ENCODE measurements around the gene PGM1.

PGM1 gene

DNA sequence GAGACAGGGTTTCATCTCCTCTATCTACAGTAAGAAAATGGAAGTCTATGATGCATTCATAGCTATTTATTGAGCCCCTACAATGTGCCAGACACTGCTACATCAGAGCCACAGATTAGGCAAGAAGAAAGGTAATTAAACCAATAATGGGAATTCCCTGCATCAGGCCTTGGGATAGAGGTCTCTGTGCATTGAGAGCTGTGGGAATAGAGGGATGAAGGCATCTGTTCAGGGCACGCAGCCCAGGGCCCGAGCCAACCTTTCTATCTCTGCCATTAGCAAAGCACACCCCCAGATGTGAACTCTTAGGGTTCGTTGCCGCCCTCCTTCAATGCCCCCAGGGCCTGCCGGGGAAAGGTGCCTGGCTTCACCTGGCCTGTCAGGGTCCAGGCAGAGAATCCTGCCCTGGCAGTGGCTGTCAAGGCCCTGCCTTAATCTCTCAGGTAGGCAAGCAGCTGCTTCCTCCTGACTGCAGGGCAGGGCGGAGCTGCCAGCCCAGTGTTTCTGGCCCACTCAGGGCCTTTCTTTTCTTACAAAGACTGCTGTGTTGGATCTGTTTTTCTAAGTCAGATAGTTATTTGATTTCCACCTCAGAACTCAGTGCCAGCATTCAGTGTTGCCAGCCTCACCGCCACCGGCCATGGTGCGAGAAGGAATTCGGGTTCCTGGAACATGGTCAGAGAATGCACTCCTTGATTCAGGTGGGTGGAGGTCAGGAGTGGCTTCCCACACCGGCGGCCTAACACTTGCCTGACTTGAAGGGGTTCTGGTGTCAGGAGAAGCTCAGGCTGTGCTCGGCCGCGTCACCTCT lies 76.1 kb downstream of the PGM1 start:
- DNase-seq = no peak

DNA sequence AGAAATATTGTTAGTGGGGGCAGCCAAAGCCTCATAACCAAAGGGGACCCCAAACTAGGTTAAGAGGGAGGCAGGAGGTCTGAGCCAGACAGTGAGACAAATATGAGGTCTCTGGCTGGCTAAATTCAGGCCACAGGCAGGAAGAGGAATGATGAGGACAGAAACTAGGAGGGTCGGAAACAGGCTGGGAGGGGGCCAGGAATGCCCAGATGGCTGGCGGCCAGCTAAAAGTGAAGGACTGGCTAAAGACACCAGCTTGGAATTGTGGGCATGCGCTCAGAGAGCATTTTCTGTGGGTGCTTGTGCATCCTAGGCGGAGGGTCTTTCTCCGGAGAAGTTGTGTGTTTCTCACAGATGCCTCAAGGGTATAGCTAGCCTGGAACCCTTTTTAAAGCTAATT lies 77.0 kb downstream of the PGM1 start:
- DNase-seq = no peak

DNA sequence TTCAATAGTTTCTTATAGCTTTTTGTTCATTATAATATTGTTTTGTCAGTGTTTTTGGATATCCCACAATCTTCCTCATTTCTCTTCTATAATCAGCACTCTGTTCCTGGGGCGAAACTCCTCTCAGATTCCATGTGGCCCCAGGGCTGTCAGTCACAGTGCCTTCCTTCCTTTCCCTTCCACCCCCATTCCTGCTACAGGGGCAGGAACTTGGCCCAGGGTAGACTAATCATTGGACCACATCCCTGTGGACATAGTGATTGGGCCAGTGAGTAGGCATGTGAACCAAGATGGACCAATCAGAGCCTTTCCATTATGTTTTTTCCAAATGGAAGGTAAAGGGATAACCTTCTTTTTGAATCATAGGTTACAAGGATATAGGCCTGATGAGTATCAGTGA lies 78.3 kb downstream of the PGM1 start:
- DNase-seq = no peak

DNA sequence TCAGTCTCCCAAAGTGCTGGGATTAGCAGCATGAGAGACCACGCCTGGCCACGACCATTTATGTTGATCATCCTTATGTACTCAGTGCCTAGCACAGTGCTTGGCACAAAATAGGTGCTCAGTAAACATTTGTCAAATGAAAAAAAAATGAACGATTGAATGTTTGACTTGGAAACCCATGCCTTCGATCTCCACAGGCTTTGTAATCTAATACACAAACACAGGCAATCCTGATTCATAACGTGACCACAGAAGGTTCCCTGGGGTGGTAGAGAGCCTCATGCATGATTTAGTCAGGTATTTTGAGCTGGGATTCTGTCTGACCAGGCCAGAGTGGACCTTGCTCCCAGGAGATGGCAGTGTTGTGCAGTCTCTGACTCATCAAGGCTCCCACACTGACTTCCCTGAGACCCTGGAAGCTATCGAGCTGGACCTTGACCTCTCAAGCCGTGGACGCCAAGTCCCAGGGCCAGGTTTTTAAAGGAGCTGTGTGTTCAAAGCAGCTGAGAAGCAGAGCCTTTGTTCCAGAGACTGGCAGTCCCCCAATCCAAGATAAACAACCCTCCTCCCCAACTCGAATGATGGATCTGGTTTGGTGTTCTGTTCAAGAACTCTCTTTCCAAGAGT lies 81.1 kb downstream of the PGM1 start:
- DNase-seq = no peak

DNA sequence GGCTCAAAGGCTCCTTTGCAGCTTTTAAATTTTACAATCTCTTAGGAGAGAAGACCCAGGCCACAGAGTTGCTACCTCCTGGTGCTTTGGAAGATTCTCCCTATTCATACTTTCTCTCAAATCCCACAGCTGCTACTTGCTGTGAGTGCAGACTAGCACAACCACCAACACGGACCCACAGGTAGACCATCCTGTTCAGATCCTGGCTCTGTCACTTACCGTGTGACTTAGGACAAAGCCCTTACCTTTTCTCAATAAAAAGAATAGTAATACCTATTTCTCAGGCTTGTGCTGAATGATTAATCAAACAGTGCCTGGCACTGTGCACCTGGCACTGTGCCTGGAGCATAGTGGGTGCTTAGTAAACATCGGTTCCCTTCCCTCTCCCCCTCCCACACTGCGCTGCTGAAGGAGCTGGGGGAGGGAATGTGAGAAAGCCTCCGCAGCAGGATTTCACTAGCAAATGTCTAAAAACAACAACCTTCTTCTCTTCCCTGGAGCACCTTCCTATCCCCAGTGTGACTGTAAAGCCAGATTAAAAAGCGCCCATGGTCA lies 81.7 kb downstream of the PGM1 start:
- DNase-seq = no peak

DNA sequence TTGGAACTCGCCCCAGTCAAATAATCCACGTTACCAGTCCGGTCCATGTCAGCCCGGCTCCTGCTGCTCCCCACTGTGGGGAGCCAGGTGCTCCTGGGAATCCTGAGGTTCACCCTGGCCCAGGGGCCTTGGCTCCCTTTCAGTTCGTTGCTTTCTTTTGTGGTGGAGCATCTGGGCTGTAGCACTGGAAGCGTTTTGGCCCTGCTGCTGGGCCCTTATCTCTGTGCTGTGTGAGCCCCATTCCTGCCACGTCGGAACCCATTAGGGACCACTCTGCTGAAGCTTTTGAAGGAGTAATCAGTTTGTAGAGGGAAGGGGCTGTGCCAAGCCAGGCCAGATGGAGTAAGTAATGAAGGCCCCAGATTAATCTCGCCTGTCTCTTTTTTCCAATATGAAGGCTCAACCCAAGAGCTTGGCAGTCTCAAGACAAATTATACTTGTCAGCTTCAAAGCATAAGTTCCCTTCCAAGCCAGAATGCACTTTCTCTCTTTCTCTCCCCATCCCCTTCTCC lies 82.3 kb downstream of the PGM1 start:
- peak; percentile 47 for DNase-seq

DNA sequence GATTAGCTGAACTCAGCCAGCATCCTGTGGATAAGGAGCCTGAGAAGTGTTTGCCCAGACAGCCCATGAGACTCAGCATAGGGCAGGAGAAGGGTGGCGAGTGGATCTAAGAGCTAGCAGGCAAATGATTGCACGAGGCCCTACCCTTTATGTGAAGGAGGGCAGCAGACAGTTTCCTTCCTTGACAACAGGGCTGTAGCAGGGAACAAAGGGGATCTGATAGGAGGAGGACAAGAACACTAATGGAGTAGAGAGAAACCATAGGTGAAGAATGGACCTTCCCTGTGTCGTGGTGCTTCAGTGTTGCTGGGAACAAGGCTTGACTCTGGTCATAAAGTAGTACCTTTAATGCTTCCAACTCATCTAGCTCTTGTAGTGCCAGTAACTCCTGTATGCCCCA lies 84.3 kb downstream of the PGM1 start:
- DNase-seq = no peak

DNA sequence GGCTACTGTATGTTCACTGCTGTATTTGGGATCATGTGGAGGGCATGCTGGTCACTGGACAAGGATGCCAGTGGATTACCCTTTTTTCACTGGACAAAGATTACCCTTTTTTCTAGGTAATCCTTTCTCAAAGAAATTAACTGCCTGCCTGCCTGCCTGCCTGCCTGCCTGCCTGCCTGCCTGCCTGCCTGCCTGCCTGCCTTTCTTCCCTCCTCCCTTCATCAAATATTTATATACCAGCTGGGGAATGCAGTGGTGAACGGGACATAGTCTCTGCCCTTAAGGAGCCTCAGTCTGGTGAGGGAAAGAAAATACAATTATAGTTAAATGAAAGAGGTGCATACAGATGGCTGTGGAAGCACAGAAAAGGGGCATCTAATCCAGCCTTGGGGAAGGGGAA lies 85.0 kb downstream of the PGM1 start:
- no peak for DNase-seq

DNA sequence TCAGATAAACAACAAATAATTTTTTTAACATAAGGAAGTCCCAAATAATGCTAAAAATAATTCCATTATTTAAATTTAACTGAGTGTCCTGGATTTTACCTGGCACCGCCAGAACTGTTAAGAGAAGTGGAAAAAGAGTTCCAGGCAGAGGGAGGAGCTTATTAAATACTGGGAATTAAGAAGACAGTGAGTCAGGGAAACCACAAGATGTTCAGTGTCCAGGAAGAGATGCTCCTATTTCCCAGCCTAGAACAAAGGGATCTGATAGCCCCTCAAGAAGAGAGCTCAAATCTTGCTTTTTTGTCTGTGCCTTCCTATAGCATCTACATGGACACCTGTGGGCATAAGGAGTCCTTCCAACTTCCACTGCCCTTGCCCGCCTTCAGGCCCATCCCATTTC lies 85.9 kb downstream of the PGM1 start:
- DNase-seq = no peak

DNA sequence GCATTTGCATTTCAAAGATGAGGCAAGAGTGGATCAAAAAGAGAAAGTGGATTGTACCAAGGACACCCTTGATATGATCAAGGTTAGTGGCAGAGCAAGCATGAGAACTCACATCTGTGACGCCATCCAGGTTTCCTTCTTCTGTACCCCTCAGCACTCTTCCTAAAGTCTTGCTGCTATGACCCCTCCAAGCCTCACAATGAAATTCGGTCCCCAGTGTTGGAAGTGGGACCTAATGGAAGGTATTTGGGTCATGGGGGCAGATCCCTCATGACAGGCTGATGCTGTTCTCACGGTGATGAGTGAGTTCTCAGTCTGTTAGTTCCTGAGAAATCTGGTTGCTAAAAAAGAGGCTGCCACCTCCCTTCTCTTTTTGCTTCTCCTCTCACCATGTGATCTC lies 86.4 kb downstream of the PGM1 start:
- no peak for DNase-seq

DNA sequence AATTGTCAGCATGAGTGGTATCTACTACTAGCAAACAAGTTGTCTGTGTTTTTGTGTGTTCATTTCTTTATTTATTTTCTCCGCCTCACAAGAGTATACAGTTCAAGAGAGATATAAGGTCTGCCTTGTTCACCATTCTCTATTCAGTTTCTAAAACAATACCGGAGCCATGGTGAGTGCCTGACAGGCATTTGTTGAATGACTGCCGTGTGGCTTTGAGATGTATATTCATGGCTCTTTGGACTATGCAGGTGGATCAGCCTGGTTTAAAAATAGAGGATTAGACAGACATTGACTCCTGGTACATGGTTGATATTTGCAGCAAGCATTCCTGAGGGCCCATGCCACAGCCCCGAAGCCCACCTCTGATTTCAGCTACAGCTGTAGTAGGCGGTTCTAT lies 89.7 kb downstream of the PGM1 start:
- DNase-seq = no peak

DNA sequence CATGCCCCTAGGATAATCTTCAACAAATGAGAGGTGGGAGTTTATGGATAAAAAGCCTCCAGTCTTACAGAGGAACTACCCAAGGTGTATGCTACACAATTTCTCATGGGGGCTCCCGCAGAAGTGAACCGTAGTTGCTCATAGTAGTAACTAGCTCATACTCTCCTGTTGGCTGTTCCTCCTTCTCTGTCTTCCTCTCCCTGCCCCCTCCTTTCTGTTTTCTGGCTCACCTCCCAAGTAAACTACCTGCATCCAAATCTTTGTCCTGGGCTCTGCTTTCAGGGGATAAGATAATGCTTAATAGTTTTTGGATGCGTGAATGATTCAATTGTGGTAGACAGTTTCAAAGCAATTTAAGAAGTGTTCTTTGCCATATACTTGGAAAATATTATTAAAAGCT lies 90.5 kb downstream of the PGM1 start:
- no peak for DNase-seq

DNA sequence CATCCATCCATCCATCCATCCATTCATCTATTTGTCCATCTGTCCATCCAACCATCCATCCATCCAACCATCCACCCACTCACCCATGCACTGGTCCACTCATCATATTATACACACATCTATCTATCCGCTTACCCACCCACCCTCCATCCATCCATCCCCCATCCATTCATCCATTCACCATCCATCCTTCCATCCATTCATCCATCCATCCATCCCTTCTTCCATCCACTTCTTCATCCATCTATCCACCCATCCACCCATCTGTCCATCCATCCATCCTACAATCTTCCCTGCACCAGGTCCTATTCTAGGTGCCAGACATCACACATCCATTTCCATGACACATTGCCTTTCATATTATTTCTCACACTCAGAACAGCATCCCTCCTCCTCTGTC lies 93.5 kb downstream of the PGM1 start:
- DNase-seq = no peak

DNA sequence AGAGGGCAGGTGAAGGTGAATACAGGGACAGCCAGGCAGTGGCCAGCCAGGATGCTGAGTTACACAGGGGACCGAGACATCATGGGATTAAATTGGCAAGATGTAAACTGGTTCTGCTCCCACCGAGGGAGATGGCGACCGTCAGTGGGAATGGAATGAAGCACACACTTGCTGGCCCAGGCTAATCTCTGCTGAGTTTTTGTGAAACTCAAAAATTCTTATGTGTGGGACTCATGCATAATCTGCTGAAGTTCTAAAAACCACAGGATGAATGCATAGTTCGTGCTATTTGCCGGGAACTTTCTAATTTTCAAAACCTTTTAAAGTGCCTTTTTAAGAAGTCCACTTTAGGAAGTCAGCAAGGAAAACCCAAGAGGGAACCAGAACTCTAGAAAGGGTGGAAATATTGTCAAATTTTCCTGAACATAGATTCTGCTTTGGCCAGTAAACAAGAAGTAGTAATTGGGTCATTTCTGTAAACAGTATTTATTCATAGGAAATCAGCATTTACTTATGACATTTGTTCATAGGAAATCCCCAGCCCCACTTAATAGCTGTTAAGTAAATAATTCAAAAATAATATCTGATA lies 95.2 kb downstream of the PGM1 start:
- no peak for DNase-seq

DNA sequence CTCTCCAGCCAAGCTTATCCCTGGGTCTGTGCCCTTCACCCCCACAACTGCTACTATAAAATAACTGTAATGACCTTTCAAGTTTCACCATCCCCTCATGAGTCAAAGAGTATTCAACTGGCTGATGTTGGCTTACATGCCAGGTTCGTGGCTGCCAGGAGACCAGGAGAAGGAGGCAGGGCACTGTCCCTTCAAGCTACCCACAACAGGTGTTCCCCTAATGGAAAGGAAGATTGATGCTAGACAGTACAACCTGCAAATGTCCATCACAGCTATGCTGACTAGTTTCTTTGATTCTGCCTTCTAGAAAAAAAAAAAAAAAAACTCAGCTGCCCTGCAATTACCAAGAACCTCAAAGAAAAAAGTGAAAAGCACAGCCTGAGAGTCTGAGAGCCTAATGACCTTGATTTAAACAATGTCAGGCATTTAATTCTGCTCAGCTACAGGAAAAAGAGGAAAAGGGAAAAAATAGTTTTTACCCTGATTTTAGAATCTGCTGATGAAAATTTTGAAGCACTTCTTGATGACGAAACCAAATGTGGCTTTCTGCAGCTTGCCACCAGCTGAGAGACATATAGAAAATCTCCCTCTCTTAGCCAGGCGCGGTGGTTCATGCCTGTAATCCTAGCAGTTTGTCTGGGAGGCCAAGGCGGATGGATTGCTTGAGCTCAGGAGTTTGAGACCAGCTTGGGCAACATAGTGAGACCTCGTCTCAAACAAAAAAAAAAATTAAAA lies 97.9 kb downstream of the PGM1 start:
- no peak for DNase-seq

DNA sequence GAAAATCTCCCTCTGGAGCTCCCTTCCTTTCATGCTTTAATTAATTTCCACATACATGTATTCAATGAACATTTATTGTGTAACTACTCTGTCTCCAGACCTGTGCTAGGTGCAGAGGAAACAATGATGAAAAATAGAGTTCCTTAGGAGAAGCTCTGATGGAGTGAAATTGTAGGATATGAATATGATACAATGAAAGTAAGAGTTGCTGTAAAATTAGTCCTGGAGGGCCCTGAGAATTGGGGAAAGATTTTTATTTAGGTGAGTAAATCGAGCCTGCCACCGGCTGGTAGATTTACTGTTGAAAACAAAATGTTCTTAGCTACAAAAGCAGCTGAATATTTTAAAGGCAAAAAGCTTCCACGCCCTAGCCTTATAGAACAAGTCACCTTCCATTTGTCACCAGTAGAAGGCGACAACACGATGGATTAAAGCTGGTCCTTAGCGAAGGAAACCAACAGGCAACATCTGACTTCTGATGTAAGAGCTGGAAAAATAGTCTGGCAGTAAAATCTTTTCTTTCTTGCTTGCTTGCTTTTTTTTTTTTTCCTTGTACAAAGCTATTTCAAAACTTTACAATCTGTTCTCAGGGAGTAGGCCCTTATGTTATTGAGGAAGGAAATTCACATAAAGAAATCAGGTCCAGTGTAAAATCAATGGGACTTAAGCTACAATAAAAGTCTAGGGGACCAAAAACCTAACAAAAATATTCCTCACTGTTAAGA lies 98.7 kb downstream of the PGM1 start:
- DNase-seq = peak; percentile 64

DNA sequence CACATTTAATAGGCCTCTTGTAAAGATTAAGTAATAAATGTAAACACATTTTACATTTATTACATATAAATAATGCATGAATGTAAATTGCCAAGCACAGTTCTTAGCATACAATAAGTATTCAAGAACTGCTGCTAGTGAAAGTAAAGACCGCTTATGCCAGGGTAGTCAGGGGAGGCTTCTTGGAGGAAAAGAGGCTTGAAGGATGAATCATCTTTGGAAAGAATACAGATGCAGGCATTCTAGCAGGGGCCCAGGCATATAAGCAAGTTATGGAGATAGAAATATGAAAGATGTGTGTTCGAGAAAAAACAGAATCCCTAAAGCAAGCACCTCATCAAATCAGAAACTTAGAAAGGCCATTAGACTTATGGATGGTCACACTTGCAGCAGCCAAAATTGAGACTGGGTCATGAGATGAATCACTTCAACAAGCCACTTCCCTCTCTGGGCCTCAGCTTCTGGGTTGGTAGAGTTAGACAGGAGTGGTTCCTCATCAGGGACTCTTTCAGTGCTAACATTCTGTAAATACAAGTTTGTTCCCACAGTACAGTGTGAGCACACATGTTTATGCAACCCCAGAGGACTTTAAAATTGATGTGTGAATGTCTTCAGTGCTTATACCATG lies 100.8 kb downstream of the PGM1 start:
- no peak for DNase-seq

DNA sequence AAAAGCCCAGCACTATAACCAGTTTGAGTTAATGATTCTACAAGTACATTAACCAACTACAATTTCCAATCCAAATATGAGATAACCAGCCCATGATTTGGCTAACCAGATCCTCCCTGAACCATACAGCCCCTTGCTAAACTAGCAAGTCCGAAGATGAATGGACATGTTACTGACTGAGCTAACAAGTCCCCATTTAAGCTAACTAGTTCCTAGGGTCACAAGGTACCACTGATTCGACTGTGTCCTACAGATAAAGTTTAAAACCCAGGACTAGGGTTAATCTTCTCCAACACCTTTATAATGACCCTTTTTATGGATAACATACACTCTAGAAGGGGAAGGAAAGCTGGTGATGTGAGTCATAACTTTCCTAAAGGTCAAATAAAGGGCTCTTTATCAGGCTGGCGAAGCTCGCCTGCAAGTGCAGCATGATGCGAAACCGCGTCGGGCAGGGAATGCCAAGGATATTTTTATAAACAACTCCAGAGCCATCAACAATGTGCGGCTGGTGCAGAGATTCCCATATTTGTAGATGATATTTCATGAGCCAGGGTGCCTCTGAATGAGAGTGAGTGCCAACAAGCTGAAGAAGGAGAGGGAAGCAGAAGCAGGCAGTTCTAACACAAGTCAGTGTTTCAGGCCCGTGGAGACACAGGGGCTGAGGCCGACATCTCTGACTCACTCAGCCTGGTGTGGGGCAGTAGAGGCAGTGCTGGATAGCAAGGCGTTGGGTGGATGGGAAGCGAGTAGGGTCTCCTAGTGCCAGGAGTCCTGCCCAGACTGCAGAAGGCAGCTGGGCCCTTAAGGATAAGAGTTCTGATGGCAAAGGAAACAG lies 105.0 kb downstream of the PGM1 start:
- DNase-seq = no peak

DNA sequence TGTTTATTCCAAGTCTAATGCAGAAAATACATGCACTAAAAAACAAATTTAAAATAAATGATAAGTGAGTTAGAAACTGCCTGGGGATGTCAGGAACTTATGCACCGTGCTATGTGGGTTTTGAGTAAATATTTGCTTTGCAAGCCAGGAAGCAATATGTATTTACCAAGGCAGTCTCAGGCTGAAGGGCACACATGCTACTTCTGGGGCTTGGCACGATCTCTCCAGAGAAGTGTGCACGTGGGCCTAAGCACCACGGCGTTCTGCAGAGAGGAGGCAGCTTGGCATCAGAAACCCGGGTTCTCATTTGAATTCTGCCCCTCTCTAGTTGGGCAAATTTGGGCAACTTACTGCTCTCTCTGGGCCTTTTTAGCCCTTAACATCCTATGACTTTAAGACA lies 108.0 kb downstream of the PGM1 start:
- no peak for DNase-seq

DNA sequence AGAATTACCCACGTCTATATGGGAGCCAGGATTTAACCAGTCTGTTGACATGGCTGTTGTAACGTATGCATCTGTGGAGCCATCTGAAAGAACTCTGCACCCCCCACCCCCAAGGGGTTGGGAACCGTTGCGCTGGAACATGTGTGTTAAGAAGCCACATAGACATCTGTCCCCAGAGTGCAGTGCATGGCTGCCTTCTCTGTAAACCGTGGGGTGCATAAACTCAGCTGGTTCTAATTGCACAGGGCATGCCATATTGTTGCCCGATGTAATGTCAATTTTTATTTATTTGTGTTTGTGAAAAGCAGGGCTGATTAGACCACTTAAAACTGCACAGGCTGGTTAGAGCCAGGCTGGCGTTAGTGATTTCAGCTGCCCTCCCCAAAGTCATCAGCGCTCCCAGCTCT lies 110.5 kb downstream of the PGM1 start:
- peak; percentile 89 for DNase-seq

DNA sequence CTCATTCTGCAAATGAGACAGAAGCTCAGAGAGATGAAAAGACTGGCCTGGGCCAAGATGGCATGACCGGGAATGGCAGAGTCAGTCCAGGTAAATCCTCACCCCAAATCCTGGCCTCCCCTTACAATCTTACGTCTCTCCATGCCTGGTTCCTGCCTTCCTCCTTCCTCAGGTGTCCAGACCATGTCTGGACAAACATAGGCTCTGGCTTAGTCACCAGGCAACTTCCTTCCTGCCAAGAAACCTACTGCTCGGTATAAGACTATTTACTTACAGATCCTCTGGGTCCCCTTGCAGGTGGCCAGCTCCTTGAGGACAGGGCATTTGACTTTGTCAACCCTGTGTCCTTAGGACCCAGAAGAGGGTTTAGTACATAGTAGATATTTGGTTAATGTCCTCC lies 111.2 kb downstream of the PGM1 start:
- no peak for DNase-seq
